Measurements from ENCODE around the gene ZNF732.
A peak's percentile ranks its signal among the peaks of the same experiment; 100 is the strongest.
"Not testable (repeated sequence)": the region's sequence is repeated elsewhere in the genome, so short reads cannot be mapped to it uniquely, and the experiment has no call there.

ZNF732 gene

DNA sequence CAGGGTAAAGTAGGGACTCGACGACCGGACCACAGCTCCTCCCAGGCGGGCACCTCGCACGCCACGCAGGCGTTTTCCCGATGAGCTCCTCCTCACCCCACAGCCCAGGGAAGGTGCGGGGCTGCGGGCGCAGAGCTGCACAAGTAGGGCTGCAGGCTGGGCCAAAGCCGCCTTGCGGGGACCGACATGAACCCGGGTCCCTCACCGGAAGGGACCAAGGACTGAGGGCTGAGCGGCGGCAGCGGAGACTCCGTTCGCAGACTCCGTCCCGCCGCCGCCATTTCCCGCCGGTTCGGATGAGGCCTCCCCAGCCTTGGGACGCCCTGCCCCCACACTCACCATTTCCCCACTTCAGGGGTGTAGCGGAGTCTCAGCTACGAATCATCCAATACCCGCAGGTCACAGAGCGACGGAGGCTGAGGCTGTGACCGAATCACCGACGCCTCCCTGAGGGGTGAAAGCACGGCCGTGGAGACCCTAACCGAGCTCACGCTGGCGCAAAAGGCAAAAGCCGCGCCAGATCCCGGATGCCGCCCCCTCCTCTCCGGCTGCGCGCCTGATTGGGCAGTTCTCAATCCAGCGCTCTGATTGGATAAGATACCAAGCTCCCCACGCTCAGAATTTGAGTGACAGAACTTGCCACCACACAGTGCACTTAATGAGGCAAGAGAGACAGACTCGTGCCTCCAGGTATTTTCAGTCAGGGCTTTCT, at the start of gene ZNF732:
Gene ZNF732, minus strand, starts transcription at position 506 of the 712 bp plus-strand sequence. Its CDS starts 164 bp downstream, at position 342.
- DNase-seq (ENCODE audit: low read depth), result no peak

DNA sequence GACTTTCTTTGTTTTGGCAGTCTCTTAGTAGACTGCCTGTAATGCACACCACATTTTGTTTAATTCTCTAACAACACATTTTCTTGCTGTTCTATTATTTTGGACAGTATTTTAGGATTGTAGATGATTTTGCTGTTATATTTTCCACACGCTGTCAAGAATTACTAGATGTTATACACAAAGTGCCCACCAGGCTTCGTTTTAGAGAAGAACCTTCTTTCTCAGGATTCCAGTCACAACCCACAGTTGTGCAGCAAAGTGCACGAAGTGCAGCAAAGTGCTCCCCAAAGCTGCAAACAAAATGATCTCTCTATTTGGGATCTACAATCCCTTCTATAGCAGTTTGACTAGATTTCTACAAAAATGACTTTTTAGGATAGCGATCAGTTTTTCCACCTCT, 34.7 kb upstream of the ZNF732 start:
- DNase-seq (ENCODE audit: low read depth), result no peak

DNA sequence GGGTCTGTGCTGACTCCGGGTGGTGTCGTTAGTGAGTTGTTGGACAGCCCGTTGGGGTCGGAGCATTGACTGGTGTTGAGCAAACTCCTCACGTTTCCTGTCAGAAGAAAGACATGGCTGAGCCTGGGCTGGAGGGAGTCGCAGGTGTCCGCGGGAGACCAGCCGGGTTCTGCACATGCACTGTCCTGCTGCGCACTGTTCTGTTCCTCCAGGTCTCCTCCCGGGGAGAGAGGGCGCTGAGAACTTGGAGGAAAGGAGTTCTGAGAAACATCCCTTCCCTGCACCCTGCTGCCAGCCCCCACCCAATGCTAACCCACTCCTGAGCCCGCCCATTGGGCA, 33.5 kb upstream of the ZNF732 start:
- no peak for DNase-seq (ENCODE audit: low read depth)

DNA sequence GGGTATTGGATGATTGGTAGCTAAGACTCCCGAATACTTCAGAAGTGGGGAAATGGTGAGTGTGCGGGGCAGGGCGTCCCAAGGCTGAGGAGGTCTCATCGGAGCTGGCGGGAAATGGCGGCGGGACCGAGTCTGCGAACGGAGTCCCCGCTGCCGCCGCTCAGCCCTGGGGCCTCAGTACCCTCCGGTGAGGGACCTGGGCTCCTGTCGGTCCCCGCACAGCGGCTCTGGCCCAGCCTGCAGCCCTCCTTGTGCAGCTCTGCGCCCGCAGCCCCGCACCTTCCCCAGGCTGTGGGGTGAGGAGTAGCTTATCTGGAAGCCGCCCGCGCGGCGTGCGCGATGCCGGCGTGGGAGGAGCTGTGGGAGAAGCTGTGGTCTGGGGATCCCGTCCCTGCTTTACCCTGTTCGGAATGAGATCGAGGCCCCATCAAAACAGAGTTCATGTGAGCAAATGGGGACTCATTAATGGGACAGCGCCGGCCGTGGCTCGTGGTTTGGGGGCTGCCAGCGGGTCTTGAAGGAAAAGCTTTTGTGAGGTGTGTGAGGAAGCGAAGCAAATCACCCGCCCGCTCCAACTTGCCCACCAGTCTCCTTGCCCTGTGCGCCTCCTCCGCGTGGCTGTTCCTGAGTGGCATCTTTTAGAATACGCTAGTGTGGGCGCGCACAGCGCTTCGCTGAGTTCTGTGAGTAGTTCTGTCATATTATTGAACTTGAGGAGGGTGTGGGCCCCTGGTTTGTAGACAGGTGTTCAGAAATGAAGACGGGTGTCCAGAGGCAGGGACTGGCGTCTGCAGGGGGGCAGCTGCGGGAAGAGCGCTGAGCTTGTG, 32.9 kb upstream of the ZNF732 start:
- peak; percentile 44 for DNase-seq (ENCODE audit: low read depth)

DNA sequence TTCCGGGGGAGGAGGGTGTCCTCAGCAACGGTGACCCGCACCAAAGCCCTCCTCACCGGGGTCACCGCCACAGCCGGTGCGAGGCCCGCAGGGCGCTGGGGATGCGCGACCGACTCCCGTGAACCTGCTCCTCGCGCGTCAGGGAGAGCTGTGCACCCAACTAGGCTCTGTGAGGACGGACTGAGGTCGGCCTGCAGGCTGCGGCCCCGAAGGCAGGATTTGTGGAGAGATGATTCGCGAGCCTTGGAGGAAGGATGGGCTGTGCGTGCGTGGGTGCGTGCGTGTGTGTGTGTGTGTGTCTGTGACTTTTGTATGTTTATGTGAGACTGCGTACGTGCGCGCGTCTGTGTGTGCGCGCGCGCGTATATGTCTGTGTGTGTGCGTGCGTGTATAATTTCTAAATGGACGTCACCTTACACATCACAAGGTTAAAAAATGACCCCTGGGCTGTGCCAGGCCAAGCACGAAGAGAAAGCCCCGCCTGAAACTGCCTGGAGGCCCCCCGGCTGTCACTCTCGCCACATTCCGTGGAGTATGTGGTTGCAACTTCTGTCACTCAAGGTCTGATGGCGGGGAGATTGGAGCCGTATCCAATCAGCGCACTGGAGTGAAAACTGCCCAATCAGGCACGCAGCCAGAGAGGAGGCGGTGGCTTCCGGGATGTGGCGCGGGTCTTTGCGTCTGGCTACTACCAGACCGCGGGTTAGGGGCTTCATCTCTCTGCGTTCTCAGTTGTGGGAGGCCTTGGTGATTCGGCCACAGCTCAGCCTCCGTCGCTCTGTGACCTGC, 32.1 kb upstream of the ZNF732 start, which contains the start of gene ZNF141:
Gene ZNF141, plus strand, starts transcription at position 672 of the 789 bp plus-strand sequence. CDS start 170 bp downstream, outside the sequence.
- DNase-seq (ENCODE audit: low read depth), result peak; percentile 81

DNA sequence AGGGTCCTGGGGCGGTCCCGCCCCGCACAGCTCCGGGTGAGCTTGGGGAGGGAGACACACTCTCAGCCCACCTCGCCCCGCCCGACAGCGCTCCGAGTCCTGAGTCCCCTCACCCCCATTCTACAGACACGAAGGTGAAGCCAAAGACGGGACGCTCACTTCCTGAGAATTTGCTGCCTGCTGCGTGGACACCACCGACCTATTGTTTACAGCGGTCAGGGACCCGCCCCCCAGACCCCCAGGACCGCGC, 31.5 kb upstream of the ZNF732 start:
- DNase-seq (ENCODE audit: low read depth), result no peak

DNA sequence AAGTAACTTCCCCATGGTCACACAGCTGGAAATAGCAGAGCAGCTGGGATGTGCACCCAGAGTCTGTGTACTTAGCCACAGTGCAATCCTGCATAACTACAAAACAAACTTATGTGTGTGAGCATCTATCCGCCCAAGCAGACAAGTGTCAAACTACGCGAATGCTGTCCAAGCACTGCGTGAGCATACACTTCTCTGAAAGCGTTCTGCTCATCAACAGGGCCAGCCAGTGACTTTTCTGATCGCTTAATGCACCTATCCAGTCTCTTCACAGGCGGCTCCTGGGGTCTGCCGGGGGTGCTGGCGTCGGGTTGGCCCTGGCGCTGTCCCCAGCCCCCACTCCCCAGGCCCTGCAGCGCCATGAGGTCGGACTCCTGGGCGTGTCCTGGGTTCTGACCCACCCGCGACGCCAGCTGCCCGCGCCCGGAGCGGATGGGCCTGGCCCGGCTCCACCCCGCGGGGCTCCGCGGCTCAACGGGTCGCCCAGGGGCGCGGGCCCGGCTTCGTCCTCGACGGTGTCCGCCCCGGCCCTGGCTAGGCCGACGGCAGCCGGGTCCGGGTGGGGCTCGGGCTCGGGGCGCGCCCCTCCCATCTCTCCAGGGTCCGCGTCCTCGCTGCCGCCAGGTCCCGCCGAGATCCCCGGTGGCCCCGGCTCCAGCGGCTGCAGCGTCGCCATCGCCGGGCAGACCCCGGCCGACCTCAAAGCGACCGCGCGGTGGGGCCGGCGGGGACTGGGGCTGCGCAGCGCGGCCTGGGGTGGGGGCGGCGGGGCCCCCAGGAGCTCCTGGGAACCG, 31.0 kb upstream of the ZNF732 start:
- DNase-seq (ENCODE audit: low read depth), result no peak

DNA sequence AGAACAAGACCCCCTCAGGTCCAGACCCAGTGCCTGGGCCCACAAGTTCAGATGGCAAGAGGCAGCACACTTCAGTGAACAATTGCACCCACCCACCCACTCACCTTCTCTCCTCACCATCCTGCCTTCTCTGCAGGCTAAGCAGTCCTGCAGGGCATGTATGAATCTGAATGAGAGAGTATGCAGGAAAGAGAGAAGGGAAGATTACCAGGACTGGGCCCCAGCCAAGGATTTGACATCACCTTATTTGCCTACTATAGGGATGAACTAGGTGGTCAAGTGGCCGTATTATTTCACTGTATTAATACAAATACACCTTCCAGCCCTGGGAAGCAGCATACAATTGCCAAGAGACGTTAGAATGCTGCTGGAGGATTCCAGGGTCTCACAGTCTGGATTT, 30.2 kb upstream of the ZNF732 start:
- no peak for DNase-seq (ENCODE audit: low read depth)

DNA sequence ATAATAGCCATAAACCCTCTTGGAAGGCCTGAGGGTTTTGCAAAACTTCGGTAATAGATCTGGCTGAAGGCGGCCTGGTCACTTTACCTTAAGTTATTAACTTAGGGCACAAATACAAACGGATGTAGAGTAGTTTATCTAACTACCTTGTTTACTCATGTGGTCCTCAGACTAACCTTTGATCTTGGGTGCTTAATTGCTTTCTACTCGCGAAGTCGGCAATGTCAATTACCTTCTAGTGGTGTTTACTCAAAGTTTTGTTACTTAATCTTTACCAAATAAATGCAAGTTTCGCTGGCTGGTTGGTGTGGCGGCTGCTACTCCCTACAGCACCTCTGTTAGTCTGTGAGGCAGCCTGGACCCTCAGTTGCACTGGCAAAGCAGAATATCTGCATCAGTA, 23.5 kb upstream of the ZNF732 start:
- no peak for DNase-seq (ENCODE audit: low read depth)

DNA sequence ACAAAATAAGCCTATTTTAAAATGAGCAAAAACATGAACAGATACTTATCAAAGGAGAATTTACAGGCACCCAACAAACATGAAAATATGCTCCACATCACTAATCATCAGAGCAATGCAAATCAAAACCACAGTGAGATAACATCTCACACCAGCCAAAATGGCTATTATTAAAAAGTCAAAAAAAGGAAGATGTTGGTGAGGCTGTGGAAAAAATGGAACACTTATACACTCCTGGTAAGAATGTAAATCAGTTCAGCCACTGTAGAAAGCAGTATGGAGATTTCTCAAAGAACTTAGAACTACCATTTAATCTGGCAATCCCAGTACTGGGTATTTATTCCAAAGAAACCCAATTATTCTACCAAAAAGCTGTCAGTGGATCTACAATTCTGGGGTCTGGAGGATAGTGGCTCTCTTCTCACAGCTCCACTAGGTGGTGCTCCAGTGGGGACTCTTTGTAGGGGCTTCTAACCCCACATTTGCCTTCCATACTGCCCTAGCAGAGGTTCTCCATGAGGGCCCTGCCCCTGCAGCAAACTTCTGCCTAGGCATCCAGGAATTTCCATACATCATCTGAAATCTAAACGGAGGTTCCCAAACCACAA, 9.1 kb upstream of the ZNF732 start:
- DNase-seq (ENCODE audit: low read depth), result no peak

DNA sequence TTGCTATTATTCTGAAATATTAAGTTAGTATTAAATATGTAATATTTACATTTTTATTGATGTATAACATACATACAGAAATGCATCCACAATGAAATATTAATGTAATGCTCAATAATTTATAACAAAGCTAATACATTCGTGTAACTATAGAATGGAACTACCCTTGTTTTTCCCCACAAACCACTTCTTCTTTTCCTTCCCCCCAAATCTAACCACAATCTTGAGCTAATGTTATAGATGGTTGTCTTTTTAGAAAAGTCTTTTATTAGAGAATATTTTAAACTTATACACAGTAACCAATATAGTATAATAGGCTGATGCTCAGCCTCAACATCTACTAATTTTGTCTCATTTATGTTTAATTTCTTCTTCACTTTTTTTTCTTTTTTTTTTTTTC, 4.5 kb upstream of the ZNF732 start:
- DNase-seq (ENCODE audit: low read depth), result no peak

DNA sequence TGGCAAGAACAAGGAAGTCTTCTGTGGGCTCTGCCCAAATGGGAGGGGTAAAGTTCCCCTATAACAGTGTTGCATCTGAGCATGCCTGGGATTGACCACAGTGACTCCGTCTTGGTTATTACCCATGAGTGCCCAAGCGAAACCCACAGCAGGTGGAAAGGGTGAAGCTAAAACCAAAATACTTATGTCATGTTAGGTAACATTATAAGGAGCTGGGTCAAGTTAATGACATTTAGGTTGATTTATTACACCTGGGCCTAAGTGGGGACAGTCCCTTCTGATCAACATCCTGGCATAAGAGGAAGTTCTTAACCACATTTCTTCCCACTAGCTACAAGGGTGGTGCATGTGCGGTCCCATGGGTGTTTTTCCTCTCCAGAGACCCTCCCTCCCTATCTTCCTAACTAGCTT, 1.3 kb upstream of the ZNF732 start:
- no peak for DNase-seq (ENCODE audit: low read depth)

DNA sequence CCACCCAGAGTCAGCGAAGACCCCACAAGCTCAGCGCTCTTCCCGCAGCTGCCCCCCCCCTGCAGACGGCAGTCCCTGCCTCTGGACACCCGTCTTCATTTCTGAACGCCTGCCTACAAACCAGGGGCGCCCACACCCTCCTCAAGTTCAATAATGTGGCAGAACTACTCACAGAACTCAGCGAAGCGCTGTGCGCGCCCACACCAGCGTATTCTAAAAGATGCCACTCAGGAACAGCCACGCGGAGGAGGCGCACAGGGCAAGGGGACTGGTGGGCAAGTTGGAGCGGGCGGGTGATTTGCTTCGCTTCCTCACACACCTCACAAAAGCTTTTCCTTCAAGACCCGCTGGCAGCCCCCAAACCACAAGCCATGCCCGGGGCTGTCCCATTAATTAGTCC, 758 bp downstream of the ZNF732 start:
- not testable (repeated sequence) for DNase-seq (ENCODE audit: low read depth)

DNA sequence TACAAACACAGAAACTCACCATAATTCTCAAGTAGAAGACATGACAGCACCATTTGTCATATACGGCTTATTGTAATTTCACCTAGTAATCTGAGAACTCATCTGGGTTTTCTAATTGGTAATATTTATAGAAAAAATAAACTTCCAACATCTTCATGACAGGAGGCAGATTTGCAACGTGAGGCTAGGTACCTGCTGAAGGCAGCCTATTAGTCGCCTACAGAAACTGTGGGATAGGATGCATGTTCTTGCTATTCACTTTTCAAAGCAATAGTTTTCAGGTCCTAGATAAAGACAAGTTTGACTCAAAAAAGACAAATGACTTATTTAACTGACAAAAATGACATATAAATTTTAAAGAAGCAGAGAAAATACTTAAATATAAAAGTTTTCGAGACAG, 2.9 kb downstream of the ZNF732 start:
- no peak for DNase-seq (ENCODE audit: low read depth)

DNA sequence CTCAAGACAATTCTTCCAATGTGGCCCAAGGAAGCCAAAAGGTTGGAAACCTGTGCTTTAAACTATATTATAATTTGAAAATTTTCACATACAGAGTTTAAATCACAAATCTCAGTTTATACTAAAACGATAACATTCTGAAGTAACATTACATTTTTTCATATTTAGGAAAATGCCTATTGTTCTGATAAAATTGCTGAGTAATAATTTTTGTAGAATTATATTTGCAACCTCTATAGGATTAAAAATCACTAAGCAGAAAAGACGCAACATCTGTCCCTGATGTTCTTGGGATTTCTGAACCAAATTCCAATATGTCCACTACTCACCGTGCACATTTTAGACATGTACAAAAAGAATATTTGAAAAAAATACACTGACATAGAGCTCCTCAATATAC, 10.5 kb downstream of the ZNF732 start:
- no peak for DNase-seq (ENCODE audit: low read depth)

DNA sequence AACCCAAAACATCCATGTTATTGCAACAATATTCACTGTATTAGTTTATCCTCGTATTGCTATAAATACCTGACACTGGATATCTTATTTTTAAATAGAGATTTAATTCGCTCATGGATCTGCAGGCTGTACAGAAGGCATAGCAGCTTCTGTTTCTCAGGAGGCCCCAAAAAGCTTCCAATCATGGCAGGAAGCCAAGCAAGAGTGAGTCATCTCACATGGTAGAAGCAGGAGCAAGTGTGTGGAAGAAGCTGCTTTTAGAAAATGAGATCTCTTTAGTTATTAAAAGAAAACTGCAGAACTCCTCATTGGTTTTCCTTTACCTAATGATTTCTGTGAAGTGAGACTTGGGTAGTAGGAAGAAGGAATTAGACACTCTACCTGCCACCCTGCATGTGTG, 16.4 kb downstream of the ZNF732 start:
- DNase-seq (ENCODE audit: low read depth), result no peak

DNA sequence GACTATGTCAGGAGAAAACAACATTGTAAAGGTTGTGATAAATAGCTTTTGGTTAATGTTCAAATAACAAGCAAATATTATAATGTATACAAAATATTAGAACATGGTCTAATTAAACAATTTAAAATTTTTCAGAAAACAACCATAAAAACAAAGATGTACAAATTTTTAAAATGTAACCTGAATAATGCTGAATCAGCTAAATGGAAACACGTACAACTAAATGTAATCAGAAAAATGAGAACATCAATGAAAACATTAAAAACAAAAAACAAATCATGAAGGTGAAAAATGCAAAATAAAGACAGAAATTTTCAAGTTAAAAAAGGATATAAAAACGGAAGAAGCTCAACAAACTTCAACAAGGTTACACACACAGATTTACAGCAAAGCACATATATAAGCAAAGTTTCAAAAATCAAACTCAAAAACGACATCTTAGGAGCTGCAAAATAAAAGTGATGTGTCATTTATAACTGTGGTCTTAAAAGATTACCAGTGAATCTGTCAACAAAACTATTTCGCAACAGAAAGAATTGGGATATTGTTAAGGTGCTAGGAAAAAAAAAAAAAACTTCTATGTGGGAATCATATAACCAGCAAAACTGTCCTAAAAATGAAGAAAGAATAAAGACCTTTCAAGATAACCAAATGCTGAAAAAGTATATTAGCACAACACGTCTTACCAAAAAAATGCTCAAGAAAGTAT, 31.8 kb downstream of the ZNF732 start:
- DNase-seq (ENCODE audit: low read depth), result no peak

DNA sequence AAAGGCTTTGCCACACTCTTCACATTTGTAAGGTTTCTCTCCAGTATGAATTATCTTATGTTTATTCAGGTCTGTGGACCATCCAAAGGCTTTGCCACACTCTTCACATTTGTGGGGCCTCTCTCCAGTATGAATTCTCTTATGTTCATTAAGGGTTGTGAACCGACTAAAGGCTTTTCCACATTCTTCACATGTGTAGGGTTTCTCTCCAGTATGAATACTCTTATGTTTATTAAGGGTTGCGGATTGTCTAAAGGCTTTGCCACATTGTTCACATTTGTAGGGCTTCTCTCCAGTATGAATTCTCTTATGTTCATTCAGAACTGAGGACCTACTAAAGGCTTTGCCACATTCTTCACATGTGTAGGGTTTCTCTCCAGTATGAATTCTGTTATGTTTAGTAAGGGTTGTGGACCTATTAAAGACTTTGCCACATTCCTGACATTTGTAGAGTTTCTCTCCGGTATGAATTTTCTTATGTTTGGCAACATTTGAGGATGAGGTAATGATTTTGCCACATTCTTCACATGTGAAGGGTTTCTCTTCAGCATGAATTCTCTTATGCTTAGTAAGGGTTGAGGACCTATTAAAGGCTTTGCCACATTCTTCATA, 33.7 kb downstream of the ZNF732 start:
- no peak for DNase-seq (ENCODE audit: low read depth)

DNA sequence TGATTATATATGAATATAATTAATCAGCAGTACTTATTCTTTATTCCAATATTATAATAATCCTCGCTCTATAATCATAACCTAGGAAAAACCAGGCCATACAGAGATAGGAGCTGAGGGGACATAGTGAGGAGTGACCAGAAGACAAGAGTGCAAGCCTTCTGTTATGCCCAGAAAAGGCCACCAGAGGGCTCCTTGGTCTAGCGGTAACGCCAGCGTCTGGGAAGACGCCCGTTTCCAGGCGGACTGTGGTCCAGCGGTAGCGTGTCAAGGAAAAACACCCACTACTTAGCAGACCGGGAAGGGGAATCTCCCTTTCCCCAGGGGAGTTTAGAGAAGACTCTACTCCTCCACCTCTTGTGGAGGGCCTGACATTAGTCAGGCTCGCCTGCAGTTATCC, 46.0 kb downstream of the ZNF732 start:
- not testable (repeated sequence) for DNase-seq (ENCODE audit: low read depth)

DNA sequence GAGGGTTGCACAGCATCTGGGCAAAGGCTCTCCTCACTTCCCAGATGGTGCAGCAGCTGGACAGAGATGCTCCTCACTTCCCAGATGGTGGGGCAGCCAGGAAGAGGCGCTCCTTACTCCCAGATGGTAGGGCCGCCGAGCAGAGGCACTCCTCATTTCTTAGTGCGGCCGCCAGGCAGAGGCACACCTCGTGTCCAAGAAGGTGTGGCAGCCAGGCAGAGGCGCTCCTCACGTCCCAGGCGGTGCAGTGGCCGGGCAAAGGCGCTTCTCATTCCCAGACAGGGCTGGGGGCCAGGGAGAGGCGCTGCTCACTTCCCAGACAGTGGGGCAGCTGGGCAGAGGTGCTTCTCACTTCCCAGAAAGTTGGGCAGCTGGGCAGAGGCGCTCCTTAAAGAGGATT, 48.8 kb downstream of the ZNF732 start:
- no peak for DNase-seq (ENCODE audit: low read depth)

Measured in stimulated activated CD8-positive, alpha-beta memory T cell treated with anti-CD3 and anti-CD28 coated beads, Interleukin-12 subunit alpha, Interleukin-12 subunit beta, amount 100 ng/mL, for 4 hours (primary cell).